Esophagus (tissue), 2 donors: ENCODE data around the gene SRSF9. TPM values are rescaled to one million over a fixed set of nuclear protein-coding genes. Genes with fewer than 3 reads are reported as not detected.
"Not testable (repeated sequence)": the region's sequence is repeated elsewhere in the genome, so short reads cannot be mapped to it uniquely, and the experiment has no call there.

Experiments used
- H3K27ac ChIP-seq, 2 donors: one replicate each; pipeline ENCODE4 v1.5.1; 2013; ENCODE audit warnings: low read depth in 2 of 2, mild to moderate bottlenecking in 2 of 2, inconsistent platforms in 1 of 2, low read length in 1 of 2, moderate library complexity in 1 of 2
- H3K27me3 ChIP-seq, 2 donors: one replicate each; pipeline ENCODE4 v1.6.1; 2013; ENCODE audit warnings: low read length in 2 of 2, control low read depth in 1 of 2, mild to moderate bottlenecking in 1 of 2; ENCODE audit not compliant: insufficient read depth in 2 of 2, control insufficient read depth in 1 of 2
- H3K36me3 ChIP-seq, 2 donors: one replicate each; pipeline ENCODE4 v1.6.1; 2013; ENCODE audit warnings: low read length in 1 of 2; ENCODE audit not compliant: control insufficient read depth in 2 of 2, insufficient read depth in 2 of 2
- H3K4me1 ChIP-seq, 2 donors: one replicate each; pipeline ENCODE4 v1.6.1; 2013; ENCODE audit warnings: low read length in 1 of 2; ENCODE audit not compliant: control insufficient read depth in 2 of 2, insufficient read depth in 2 of 2
- H3K4me3 ChIP-seq, 2 donors: one replicate each; pipeline ENCODE4 v1.5.1; 2013; ENCODE audit warnings: low read length in 2 of 2, mild to moderate bottlenecking in 2 of 2, low read depth in 1 of 2, moderate library complexity in 1 of 2
- H3K9me3 ChIP-seq, 2 donors: one replicate each; pipeline ENCODE4 v1.6.1; 2013; ENCODE audit warnings: mild to moderate bottlenecking in 2 of 2, low read depth in 1 of 2, low read length in 1 of 2, moderate library complexity in 1 of 2; ENCODE audit not compliant: control insufficient read depth in 2 of 2, insufficient read depth in 1 of 2
- WGBS, 2 donors: extraction: QIAGEN DNeasy Blood & Tissue Kit; methylation state at CpG; one replicate each; pipeline ENCODE4 v1.1.7; 2013; 5-methylcytosine and 5-hydroxymethylcytosine counted together
- polyA plus RNA-seq, 2 donors: library from polyadenylated mRNA; stranded (reverse); fragments of 200-250 nt; gene quantifications; one replicate each; pipeline ENCODE4 v1.2.3, GENCODE V29; 2013
- donor health status: healthy with polysubstance abuse.
- donor health status: Bipolar disorder and iron deficiency.

The SRSF9 gene
- polyA plus RNA-seq, 2 donors: 119 to 133 TPM

- Histone ChIP-seq H3K4me1 (no peaks in the 10 kb centered on the region), H3K27me3 (no peaks in the 10 kb centered on the region), H3K4me3 (no peak overlapping the region), H3K9me3 (no peaks in the 10 kb centered on the region), H3K27ac (no peak overlapping the region), H3K36me3 (peaks cover 13 to 29% of the 10 kb centered on the region in 2 donors)
- 80 to 81% methylated on average over 6 of the region's 6 CpGs for WGBS, 2 donors
Measured at GRCh38 chr12:120457133-120457532, 12.4 kb downstream of the SRSF9 start.

GRCh38 chr12:120455302-120455701 lies 14.2 kb downstream of the SRSF9 start:
- Histone ChIP-seq H3K27me3 (no peaks in the 10 kb centered on the region), H3K36me3 (peaks cover 12 to 27% of the 10 kb centered on the region in 2 donors), H3K4me1 (no peaks in the 10 kb centered on the region), H3K9me3 (no peaks in the 10 kb centered on the region), H3K4me3 (no peak overlapping the region), H3K27ac (no peak overlapping the region)
- WGBS, 2 donors: 84 to 89% methylated on average over 7 of the region's 7 CpGs

- Histone ChIP-seq H3K27me3 (no peaks in the 10 kb centered on the region), H3K9me3 (no peaks in the 10 kb centered on the region), H3K4me3 (no peak overlapping the region), H3K4me1 (no peaks in the 10 kb centered on the region), H3K27ac (no peak overlapping the region), H3K36me3 (peaks cover 5 to 21% of the 10 kb centered on the region in 2 donors)
- WGBS, 2 donors: 58 to 71% methylated on average over 4 of the region's 4 CpGs
Measured at GRCh38 chr12:120453977-120454376, 15.6 kb downstream of the SRSF9 start.

GRCh38 chr12:120453060-120453750 lies 16.3 kb downstream of the SRSF9 start:
- 79 to 95% methylated on average over 3 of the region's 3 CpGs for WGBS, 2 donors
- Histone ChIP-seq H3K36me3 (peaks cover 5 to 18% of the 10 kb centered on the region in 2 donors), H3K9me3 (no peaks in the 10 kb centered on the region), H3K27ac (no peak overlapping the region), H3K4me1 (no peaks in the 10 kb centered on the region), H3K27me3 (no peaks in the 10 kb centered on the region), H3K4me3 (no peak overlapping the region)

- H3K27ac ChIP-seq, H3K9me3 ChIP-seq, H3K27me3 ChIP-seq, H3K4me1 ChIP-seq, H3K4me3 ChIP-seq: not testable (repeated sequence)
- peaks cover 5 to 16% of the 10 kb centered on the region in 2 donors for H3K36me3 ChIP-seq
- WGBS, 2 donors: 71 to 87% methylated on average over 5 of the region's 5 CpGs
Measured at GRCh38 chr12:120452524-120452923, 17.0 kb downstream of the SRSF9 start.

- no peak overlapping the region for H3K27ac ChIP-seq
- H3K27me3 ChIP-seq: no peaks in the 10 kb centered on the region
- peaks cover 3 to 4% of the 10 kb centered on the region in 2 donors for H3K36me3 ChIP-seq
- H3K4me1 ChIP-seq: peaks cover 0 to 4% of the 10 kb centered on the region in 2 donors
- H3K9me3 ChIP-seq: no peaks in the 10 kb centered on the region
- 93 to 94% methylated on average over 4 of the region's 4 CpGs for WGBS, 2 donors
- H3K4me3 ChIP-seq: no peak overlapping the region
Measured at GRCh38 chr12:120447992-120448391, 21.6 kb downstream of the SRSF9 start.

GRCh38 chr12:120446844-120447178 lies 22.7 kb downstream of the SRSF9 start:
- peak overlapping the region; percentile 68 to 99 for H3K4me3 ChIP-seq
- not testable (repeated sequence) for H3K36me3 ChIP-seq, H3K4me1 ChIP-seq, H3K27me3 ChIP-seq, H3K9me3 ChIP-seq
- H3K27ac ChIP-seq: peak overlapping the region; percentile 91 to 93
- WGBS, 2 donors: 6 to 8% methylated on average over 17 of the region's 17 CpGs

- peaks cover 4% of the 10 kb centered on the region in 2 donors for H3K36me3 ChIP-seq
- H3K4me1 ChIP-seq: peaks cover 0 to 4% of the 10 kb centered on the region in 2 donors
- H3K27ac ChIP-seq: peak within 1 kb of the TSS; percentile 91 to 93
- no peaks in the 10 kb centered on the region for H3K27me3 ChIP-seq
- no peaks in the 10 kb centered on the region for H3K9me3 ChIP-seq
- 0% methylated on average over 73 of the region's 73 CpGs for WGBS, 2 donors
- peak within 1 kb of the TSS; percentile 68 to 99 for H3K4me3 ChIP-seq
Measured at GRCh38 chr12:120445911-120446843, 23.4 kb downstream of the SRSF9 start, which contains the start of the genes GATC and TRIAP1. Gene GATC (plus strand): TSS chr12:120446444. CDS start chr12:120446481, 37 bp downstream. Gene TRIAP1 (minus strand): TSS chr12:120446384. CDS start chr12:120446372, 12 bp downstream.

- H3K4me3 ChIP-seq: no peak overlapping the region
- H3K27me3 ChIP-seq: no peaks in the 10 kb centered on the region
- H3K4me1 ChIP-seq: peaks cover 0 to 4% of the 10 kb centered on the region in 2 donors
- peaks cover 0 to 4% of the 10 kb centered on the region in 2 donors for H3K36me3 ChIP-seq
- H3K9me3 ChIP-seq: no peaks in the 10 kb centered on the region
- no peak overlapping the region for H3K27ac ChIP-seq
- whole genome bisulfite sequencing, 2 donors: 80 to 91% methylated on average over 2 of the region's 2 CpGs
Measured at GRCh38 chr12:120444676-120445075, 24.9 kb downstream of the SRSF9 start.
